Stimulated activated CD8-positive, alpha-beta memory T cell treated with anti-CD3 and anti-CD28 coated beads, Interleukin-15, amount 100 ng/mL, for 4 hours (primary cell): Measurements from ENCODE around the gene TMEM187.

Source experiments
- DNase-seq, 2 donors: peaks; one replicate each; pipeline ENCODE4 v3.0.0-alpha.2; 2020; ENCODE audit warnings: low read depth in 2 of 2

Gene TMEM187

DNA sequence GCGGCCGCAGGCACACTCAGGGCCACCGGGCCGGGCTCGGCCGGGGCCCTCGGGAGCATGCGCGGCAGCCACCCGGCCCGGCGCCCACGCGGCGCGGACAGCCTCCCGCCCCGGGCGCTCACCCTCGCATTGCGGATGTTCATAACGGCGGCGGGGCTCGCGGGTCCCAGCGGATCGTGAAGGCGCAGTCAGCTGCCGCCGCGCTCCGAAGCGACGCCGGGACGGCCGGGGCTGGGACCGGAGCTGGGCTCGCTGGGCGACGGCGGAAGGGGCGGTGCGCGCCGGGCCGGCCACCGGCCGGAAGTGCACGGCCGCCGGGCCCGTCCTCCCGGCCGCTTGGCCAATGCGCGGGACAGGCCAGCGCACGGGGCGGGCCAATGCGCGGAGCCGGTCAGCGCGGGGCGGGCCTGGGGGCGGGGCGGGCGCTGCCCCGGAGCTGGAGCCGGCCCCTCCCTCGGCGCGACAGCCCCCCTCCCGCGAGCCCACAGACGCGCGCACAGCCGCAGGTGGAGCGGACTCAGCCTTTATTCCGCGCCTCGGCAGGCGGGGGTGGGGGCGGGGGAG is 37.7 kb upstream of the TMEM187 start, which contains the start of gene NAA10:
Gene NAA10 (minus strand): TSS at position 276 of the 564 bp plus-strand sequence. CDS start 133 bp downstream, at position 143.
- peak in 1 of 2 donors; percentile 55 for DNase-seq

DNA sequence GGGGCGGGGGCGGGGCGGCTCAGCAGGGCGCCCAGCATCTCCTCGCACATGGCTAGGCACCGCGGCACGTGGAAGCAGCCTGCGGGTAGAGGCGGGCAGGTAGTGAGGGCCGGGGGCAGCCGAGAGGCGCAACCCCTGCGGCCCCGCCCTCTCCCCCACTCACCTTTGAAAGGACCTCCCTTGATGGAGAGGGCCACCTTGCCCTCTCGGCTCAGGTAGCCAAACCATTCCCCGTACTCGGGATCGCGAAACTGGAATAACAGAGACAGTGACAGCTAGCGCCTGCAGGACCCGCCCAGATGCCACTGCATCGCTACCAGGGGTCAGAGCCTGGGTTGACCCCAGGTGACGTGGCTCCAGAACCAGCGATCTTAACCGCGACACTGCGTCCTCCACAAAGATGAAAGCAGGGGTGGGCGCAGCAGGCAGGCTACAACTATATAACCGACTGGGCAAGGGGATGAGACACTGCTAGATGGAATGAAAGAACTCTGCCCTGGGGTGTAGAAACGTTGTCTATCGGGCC is 37.2 kb upstream of the TMEM187 start:
- no peak for DNase-seq

DNA sequence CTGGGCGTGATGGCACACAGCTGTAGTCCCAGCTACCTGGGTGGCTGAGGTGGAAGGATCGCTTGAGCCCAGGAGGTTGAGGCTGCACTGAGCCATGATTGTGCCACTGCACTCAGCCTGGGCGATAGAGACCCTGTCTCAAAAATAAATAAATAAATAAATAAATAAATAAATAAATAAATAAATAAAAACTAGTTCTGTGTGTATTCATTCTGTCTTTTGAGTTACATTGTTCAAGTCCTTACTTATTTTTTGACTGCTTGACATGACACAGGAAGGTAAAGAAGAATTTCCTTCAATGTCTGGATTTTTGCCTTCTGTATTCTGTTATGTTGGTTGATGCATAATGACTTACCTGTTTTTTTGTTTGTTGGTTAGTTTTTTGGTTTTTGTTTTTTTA is 35.5 kb upstream of the TMEM187 start:
- no peak for DNase-seq

DNA sequence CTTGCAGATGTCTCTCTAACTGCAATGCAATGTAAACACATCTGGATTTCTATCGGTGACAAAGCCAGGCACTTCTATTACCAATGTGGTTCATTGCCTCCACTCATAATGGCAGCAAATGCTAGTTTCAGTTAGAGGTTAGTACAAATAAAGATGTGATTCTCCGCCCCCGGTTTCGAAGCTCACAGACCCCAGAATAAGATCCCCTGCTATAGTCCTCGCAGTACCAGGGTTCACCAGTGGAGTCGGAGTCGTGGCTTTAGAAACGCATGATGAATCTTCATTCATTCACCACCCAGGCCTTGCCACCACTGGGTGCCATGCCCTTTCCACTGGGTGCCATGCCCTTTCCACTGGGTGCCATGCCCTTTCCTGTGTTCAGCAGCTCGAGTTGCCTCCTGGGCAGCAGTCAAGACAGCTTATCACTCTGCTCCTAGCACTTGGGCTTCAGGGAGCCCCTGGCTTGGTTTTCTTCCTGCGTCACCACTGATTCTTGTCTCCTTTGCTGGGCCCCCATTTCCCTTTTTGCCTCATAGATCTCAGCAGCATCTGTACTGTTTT is 34.2 kb upstream of the TMEM187 start:
- no peak for DNase-seq

DNA sequence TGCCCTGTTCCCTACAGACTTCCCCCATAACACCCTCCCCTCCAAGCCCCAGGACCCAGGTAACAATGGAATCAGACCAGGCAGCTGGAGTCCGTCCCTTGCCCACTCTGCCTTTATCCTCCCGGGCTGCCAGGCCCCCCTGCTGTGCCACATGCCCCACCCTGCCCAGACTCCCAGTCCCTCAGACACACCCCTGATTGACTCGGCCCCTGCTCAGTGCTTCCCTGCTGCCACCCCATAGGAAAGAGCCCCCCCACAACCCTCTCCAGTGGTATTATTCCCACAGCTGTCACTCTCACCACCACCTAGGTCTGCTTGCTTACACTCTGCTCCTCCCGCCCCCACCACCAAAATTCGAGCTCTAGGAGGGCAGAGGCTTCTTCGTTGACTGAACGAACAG is 33.0 kb upstream of the TMEM187 start:
- DNase-seq = no peak

DNA sequence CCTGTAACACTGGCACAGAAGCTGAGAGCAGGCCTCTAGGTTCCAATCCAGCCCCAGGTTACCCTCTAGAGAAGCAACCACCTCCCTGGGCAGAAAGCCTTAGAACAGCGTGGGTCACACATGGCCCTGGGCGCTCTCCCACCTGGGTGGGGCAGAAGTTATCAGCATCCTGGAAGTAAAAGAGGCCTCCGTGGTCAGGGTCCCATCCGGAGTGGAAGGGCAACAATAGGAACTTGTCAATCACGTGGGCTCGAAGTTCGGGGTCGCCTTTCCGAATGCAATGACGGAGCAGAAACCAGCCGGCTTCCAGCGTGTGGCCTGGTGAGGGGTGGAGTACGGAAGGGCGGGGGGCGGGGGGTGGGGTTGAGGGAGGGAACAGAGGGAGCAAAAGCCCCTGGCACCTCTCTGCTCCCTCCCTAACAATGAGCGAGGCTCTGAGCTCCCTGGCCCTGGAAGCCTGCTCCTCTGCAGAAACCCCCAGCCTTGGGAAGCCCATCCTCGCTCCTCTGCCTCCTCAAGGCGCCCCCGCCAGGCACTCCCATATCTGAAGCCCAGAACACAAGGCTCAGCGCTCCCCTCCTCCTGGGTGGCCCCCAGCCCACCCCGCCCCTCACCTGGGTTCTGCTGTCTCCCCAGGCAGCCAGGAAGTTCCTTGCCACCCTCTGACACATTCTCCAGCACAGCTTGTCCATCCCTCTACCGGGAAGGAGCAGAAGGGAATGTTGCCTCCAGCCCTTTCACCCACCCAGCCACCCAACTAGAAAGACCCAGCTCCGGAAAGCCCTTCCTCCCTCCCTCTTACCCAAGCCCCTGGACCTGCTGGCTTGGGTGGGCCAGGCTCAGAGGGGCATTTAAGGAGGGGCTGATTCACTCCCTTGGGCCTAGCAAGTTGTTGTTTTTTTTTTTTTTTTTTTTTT is 31.0 kb upstream of the TMEM187 start:
- no peak for DNase-seq

DNA sequence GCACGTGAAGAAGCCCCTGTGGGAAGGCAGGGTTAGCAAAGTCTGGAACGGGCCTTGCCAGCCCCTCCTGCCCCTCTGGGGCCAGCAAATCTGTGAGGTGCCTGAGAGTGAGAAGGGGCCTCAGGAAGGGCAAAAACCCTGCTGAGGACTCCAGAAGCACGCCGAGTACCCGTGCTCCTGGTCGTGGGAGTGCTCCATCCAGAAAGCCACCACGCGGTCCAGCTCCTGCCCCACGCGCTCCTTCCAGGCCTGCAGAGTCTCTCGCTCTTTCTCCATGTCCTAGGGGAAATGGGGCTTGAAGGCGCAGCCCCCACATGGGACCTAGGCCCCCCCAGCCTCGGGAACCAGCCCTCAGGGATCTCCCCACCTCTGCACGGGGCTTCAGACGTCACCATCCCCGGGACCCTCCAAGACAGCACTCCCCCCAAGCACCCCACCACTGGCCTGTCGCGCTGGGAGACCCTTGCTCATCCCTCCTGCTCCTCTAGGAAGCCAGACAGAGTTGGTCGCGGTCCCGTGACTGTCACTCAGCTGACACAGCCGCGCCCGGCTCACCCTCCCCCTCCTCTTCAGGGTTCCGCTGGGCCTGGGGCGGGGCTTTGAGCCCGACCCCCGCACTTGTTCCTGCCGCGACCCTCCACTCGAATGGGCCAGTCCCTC is 28.3 kb upstream of the TMEM187 start, which contains the start of gene RENBP:
Gene RENBP (minus strand): TSS at position 504 of the 660 bp plus-strand sequence. CDS start 33 bp downstream, at position 471.
- no peak for DNase-seq

DNA sequence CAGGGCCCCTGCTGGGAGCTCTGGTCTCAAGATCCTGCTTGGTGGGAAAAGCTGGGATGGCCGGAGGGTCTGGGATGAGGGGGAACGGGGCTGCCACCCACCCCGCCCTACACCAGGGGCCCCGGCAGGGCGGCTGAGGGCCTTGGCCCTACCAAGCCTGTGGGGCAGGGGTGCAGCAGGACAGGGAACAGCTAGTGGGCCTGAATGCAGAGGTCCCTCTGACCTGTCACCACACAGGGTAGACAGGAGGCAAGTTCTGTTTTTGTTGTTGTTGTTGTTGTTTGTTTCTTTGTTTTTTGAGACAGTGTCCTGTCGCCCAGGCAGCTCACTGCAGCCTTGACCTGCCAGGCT is 27.8 kb upstream of the TMEM187 start:
- DNase-seq = no peak

DNA sequence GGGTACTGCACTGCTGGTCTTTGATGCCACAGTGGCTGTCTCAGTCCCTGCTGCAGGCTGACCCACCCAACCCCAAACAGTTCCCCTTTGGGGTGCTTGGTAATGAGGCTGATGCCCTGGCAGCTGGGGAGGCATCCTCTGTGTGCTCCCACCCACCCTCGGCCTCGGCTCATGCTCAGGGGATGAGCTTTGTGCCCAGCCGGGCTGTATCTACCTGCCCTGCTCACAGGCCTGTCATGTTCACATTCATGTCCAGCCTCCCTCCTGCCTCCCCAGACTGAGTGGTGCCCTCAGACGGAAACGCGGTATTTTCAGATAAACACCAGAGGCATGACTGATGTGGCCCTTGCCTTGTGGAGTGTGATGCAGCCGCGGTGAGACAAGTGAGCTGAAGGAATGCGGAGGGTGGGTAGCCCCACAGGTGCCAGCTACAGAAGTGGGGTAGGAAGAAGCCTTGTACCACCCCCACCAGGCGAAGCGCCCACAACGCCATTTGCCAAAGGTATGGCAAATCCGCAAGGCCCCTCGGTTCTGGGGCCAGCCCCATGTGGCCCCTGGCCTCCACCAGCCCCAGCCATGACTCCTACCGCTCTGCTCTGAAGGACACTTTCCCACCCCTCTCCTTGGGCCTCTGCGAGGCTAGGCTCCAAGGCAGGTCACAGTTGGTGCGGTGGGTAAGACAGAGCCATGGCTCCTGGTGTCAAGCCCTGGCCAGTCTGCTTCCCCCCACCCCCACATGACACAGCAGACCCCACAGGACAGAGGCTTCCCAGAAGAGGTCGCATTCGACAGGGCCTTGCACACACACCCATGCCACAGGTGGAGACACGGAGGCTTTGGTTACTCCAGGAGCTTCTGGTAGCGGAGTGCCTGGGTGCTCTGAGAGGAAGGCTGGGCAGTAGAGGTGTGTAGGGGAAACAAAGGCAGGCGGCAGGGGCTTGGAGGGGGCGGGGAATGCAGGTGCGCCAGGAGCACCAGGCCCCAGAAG is 26.3 kb upstream of the TMEM187 start:
- no peak for DNase-seq

DNA sequence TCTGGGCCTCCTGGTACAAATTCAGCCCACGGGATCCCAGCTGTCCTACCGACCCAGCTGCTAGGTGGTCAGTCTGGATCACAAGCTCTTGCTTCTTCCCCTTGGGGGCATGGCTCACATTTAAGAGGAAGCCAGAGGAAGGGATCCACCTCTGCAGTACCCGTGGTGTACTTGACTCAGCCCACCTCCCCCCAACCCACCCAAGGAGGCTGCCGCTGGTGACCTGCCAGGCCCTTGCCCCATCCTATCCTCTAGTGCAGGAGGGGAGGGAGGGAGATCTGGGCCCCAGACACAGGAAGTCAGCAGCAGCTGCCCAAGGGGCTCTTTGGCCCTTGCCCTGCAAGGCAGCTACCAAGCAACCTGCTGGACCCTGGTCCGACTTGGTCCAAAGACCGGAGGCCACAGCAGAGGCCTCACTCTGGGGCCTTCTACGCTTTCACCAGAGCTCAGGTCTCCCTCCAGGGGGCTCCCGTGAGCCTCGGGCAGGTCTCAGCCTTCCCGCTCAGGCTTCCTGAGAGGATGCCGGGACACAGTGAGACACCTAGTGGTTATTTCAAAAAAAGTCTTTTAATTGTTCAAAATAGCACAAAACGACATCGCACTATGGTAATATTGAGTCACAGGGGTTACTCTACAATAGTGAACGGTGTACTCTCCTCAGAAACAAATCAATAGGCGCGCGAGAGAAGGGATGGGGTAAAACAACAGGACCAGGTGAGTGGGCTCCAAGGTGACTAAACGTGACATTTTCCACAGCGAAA is 25.4 kb upstream of the TMEM187 start:
- peak; percentile 38 to 57 for DNase-seq

DNA sequence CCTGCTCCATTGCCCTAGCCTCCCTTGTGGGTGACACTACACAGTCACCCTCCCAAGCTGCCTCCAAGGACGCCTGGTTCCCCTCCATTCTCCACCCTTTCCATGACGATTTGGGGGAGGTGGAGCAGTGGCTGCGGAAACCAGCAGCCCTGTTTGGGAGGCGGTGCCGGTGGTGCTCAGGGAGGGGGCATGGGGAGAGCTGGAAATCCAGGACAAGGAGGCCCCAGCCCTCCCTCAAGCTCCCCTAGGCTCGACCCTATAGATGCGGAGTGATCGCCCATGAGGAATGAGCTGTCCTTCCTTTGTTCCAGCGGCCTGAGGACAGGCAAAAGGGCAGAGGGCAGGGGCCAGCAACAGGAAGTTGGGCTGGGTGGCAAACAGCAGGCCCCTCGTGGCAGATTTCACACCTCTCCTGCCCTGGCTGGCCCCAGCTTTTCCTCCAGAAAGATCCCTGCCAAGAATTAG is 24.5 kb upstream of the TMEM187 start:
- DNase-seq = no peak

DNA sequence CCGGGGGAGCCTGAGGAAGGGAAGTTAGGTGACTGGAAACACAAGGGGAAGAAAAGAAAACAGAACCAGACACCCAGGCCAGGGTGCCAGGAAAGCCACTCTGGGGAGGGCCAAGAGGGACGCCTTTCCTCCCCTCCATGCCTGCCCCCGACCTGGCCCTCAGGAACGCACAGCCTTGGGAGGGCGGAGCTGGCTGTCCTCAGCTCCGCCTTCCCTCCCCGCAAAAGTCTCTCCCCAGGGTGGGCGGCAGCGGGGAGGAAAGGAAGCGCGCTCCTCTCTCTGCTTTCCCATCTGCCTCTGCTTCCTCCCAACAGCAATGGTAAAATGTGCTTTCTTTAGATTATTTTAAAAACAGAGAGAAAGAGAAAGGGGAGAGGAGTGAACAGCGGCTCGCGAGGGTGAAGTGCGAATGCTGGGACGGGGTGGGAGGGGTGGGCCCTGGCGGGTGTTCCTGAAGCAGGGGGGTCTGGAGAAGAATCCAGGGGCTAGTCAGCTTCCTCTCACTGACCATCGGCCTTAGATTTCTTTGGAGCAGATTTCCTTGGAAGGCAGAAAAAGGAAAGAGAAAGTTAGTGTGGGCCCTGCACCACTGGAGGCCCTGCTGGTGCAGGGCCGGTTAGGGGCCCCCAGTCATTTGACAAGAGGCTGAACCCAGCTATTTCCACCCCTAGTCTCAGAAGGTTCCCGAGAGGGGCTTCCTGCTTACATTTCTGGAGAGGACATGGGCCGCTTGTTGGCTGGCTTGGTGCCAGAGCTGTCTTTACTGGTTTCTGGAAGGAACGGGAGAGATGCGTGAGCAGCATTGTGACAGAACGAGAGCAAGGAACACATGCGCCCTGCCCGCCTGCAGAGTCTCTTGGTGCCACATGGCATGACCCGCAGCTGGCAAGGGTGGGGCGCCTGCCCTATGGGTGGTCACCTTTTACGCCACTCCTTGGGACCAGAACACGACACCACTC is 23.4 kb upstream of the TMEM187 start:
- DNase-seq = no peak

DNA sequence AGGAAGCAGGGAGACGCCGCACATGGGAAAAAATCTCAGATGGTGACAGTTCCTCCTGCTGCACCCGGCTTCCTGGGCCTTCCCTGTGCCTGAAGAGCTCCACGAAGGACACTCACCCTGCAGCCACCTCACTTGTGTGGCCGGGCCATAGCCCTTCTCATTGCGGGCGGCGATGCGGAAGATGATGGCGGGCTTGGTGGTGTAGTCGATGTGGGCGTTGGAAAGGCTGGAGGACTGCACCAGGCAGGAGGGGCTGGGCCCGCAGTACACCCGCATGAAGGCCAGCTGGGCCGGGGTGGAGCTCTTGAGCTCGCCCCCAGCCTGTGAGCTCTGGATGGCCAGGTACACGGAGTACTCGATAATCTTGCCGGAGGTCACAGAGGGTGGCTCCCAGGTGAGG is 22.4 kb upstream of the TMEM187 start:
- DNase-seq = no peak

DNA sequence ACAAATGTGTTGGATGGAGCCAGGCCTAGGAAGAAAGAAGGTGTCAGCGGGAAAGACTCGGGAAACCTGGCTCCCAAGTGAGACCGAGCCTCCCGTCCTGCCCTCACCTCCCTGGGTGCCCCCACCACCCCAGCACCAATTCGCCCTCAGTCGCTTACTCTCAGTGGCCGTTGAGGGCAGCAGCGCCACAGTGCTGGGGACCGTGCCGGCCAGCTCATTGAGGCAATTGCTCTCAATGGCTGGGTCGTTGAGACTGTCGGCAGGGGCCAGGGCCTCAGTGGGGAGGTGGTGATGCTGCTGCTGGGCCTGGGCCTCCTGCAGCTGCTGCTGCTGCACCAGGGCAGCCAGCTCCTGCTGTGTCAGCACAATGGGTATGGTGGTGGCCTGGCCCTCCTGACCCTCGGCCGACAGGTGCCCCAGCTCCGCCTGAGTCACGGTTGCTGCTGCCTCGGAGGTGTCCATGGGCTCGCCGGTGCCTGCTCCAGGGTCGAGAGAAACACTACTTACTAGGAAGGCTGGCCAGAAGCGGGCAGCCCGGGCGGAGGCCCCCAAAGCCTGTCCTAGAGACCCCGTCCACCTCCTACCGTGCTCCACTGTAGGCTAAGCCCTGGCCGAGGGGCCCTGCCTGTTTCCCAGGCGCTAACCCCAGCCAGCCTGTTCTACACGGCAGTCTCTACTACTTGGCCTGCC is 20.7 kb upstream of the TMEM187 start:
- no peak for DNase-seq

DNA sequence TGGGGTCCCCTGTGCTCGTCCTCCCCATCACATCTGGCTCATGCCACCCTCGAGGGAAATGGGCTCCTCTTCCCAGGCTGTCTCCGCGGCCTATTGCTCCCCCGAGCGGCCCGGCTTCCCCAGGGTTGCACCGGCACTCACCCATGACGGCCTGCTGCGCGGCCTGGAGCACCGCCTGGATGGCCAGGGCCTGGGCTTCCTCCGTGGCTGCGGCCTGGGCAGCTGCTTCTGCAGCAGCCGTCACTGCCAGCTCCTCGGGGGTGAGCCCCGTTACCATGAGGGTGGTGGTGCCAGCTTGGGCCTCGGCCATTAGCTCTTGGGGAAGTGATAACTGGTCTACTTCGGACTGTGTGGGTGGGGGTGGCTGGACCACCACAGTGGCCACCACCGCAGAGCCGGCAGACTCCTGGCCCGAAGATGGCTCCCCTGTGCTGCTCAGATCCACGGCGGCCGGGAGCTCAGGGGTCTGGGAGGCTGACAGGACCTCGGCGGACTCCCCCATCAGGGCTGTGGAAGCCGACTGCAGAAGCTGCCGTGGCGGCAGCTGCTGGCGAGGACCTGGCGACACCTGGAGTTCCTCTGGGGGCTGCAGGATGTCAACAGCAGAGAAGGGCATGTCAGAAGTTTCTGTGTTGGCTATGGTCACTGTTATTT is 20.1 kb upstream of the TMEM187 start:
- no peak for DNase-seq

DNA sequence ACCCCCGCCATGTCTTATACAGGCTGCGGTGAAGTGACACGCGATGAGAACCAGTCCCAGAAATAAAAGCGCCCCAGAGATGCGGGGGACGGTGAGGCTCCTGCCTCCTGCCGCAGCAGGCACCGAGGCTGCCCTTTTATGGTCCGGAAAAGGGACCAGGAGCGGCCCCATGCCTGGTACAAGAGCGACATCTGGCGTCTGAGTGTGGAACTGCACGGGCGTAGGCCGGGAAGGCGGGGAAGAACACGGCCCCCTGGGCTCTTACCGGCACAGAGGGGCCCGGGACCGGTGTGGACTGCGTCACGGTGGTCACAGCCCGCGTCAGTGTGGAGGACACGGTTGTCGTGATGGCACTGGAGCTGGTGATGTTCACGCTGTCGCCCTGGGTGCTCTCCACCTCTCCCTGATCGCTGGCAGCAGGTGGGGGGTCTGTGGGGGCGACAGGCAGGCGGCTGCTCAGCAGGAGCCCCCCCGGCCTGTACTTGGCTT is 19.2 kb upstream of the TMEM187 start:
- peak; percentile 54 for DNase-seq

DNA sequence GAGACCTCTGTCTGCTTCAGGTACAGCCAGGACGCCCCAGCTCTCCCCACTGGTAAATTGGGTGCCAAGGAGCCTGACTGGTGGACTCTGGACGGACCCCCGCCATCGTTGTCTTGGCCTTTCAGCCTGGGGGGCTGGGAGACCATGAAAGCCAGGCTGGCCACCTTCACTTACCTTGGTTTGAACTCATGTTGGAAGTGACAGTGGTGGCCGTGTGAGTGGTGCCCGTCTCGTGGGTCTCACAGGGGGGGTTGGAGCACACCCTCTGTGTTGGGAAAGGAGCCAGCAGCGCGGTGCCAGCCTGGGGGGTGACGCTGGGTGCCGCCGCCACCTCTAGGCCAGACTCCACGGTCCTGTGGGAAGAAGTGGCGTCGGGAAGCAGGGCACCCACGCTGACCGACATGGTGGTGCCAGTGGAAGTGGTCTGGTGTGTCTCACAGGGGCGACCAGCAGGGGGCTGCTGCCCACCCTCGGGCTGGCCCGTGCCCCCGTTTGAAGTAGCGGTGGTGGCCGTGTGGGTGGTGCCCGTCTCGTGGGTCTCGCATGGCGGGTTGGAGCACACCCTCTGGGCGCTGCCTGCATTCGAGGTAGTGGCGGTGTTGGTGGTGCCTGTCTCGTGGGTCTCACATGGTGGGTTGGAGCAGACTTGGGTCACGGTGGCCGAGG is 18.5 kb upstream of the TMEM187 start:
- DNase-seq = no peak
